ENCODE data around the gene TTC7B. TPM values are rescaled to one million over a fixed set of nuclear protein-coding genes. Genes with fewer than 3 reads are reported as not detected.

The TTC7B gene
- total and polyA plus RNA-seq, 7 donors: 18.9 to 97.0 (median 59.0) TPM

Other genes with a start within 250 kb of the TTC7B start
- 10 to 100 TPM; 11.5 to 20.0 (median 15.8) TPM for gene RPS6KA5, start 244.2 kb upstream of the TTC7B start, total RNA-seq
- gene RPS6KA5, start 244.2 kb upstream of the TTC7B start, polyA plus RNA-seq: 1 to 10 TPM in 2 of 3 donors, under 1 TPM in 1; 0.94 to 3.9 (median 3.7) TPM

All from psoas muscle (tissue), 7 donors.